ENCODE measurements around the gene S1PR4. TPM values are rescaled to one million over a fixed set of nuclear protein-coding genes. Genes with fewer than 3 reads are reported as not detected.
A peak's percentile ranks its signal among the peaks of the same experiment; 100 is the strongest.

Gene S1PR4
- total and polyA plus RNA-seq, 4 donors = 0.50 to 2.5 (median 1.6) TPM

GRCh38 chr19:3204646-3205275 is 26.2 kb downstream of the S1PR4 start:
- no peaks in the 10 kb centered on the region for H3K27me3 ChIP-seq (ENCODE audit: control insufficient read depth in 1 of 2, insufficient read depth in 2 of 2, low read length in 1 of 2)
- no peaks in the 10 kb centered on the region for H3K9me3 ChIP-seq (ENCODE audit: control insufficient read depth, low read length)
- no peak overlapping the region for H3K27ac ChIP-seq (ENCODE audit: low read depth in 1 of 2, low read length in 2 of 2)
- peaks cover 0 to 6% of the 10 kb centered on the region in 2 donors for H3K36me3 ChIP-seq (ENCODE audit: control insufficient read depth in 1 of 2, insufficient read depth in 2 of 2, low read length in 1 of 2)
- no peak overlapping the region for H3K4me3 ChIP-seq (ENCODE audit: low read length in 2 of 2)
- intact Hi-C loops (cut with DNase I) = no loop called here
- 94% methylated on average over 35 of the region's 35 CpGs for WGBS, 2 donors
- no peak for DNase-seq
- H3K4me1 ChIP-seq (ENCODE audit: control insufficient read depth in 1 of 2, insufficient read depth in 2 of 2, low read length in 2 of 2) = no peaks in the 10 kb centered on the region
- no peak for ATAC-seq (ENCODE audit: low FRiP score)

GRCh38 chr19:3206216-3206953 is 27.8 kb downstream of the S1PR4 start:
- no peak for ATAC-seq (ENCODE audit: low FRiP score)
- intact Hi-C loops (cut with DNase I) = no loop called here
- H3K36me3 ChIP-seq (ENCODE audit: control insufficient read depth in 1 of 2, insufficient read depth in 2 of 2, low read length in 1 of 2) = peaks cover 0 to 6% of the 10 kb centered on the region in 2 donors
- no peak overlapping the region for H3K4me3 ChIP-seq (ENCODE audit: low read length in 2 of 2)
- H3K4me1 ChIP-seq (ENCODE audit: control insufficient read depth in 1 of 2, insufficient read depth in 2 of 2, low read length in 2 of 2) = no peaks in the 10 kb centered on the region
- no peaks in the 10 kb centered on the region for H3K27me3 ChIP-seq (ENCODE audit: control insufficient read depth in 1 of 2, insufficient read depth in 2 of 2, low read length in 1 of 2)
- WGBS, 2 donors = 93 to 94% methylated on average over 28 of the region's 28 CpGs
- no peak overlapping the region for H3K27ac ChIP-seq (ENCODE audit: low read depth in 1 of 2, low read length in 2 of 2)
- no peaks in the 10 kb centered on the region for H3K9me3 ChIP-seq (ENCODE audit: control insufficient read depth, low read length)
- no peak for DNase-seq

GRCh38 chr19:3207461-3208242 is 29.1 kb downstream of the S1PR4 start:
- H3K27me3 ChIP-seq (ENCODE audit: control insufficient read depth in 1 of 2, insufficient read depth in 2 of 2, low read length in 1 of 2) = no peaks in the 10 kb centered on the region
- H3K4me1 ChIP-seq (ENCODE audit: control insufficient read depth in 1 of 2, insufficient read depth in 2 of 2, low read length in 2 of 2) = no peaks in the 10 kb centered on the region
- H3K27ac ChIP-seq (ENCODE audit: low read depth in 1 of 2, low read length in 2 of 2) = no peak overlapping the region
- no peaks in the 10 kb centered on the region for H3K9me3 ChIP-seq (ENCODE audit: control insufficient read depth, low read length)
- intact Hi-C loops (cut with DNase I) = no loop called here
- DNase-seq (peak in 1 of 2 donors; percentile 75), ATAC-seq (ENCODE audit: low FRiP score) (no peak)
- no peak overlapping the region for H3K4me3 ChIP-seq (ENCODE audit: low read length in 2 of 2)
- 86 to 90% methylated on average over 43 of the region's 43 CpGs for WGBS, 2 donors
- peaks cover 0 to 6% of the 10 kb centered on the region in 2 donors for H3K36me3 ChIP-seq (ENCODE audit: control insufficient read depth in 1 of 2, insufficient read depth in 2 of 2, low read length in 1 of 2)

GRCh38 chr19:3208317-3209207 is 30.0 kb downstream of the S1PR4 start:
- DNase-seq (no peak), ATAC-seq (ENCODE audit: low FRiP score) (no peak)
- no peak overlapping the region for H3K4me3 ChIP-seq (ENCODE audit: low read length in 2 of 2)
- H3K27me3 ChIP-seq (ENCODE audit: control insufficient read depth in 1 of 2, insufficient read depth in 2 of 2, low read length in 1 of 2) = no peaks in the 10 kb centered on the region
- no peaks in the 10 kb centered on the region for H3K9me3 ChIP-seq (ENCODE audit: control insufficient read depth, low read length)
- H3K36me3 ChIP-seq (ENCODE audit: control insufficient read depth in 1 of 2, insufficient read depth in 2 of 2, low read length in 1 of 2) = peaks cover 0 to 6% of the 10 kb centered on the region in 2 donors
- no peaks in the 10 kb centered on the region for H3K4me1 ChIP-seq (ENCODE audit: control insufficient read depth in 1 of 2, insufficient read depth in 2 of 2, low read length in 2 of 2)
- H3K27ac ChIP-seq (ENCODE audit: low read depth in 1 of 2, low read length in 2 of 2) = no peak overlapping the region
- 90% methylated on average over 32 to 33 of the region's 33 CpGs for WGBS, 2 donors
- intact Hi-C loops (cut with DNase I) = no loop called here

- no peaks in the 10 kb centered on the region for H3K27me3 ChIP-seq (ENCODE audit: control insufficient read depth in 1 of 2, insufficient read depth in 2 of 2, low read length in 1 of 2)
- H3K27ac ChIP-seq (ENCODE audit: low read depth in 1 of 2, low read length in 2 of 2) = no peak overlapping the region
- no peaks in the 10 kb centered on the region for H3K36me3 ChIP-seq (ENCODE audit: control insufficient read depth in 1 of 2, insufficient read depth in 2 of 2, low read length in 1 of 2)
- ATAC-seq (ENCODE audit: low FRiP score) = peak; percentile 59
- 41 to 43% methylated on average over 20 of the region's 20 CpGs for WGBS, 2 donors
- no peaks in the 10 kb centered on the region for H3K4me1 ChIP-seq (ENCODE audit: control insufficient read depth in 1 of 2, insufficient read depth in 2 of 2, low read length in 2 of 2)
- no peak overlapping the region for H3K4me3 ChIP-seq (ENCODE audit: low read length in 2 of 2)
- DNase-seq = peak in 1 of 2 donors; percentile 85
- H3K9me3 ChIP-seq (ENCODE audit: control insufficient read depth, low read length) = no peaks in the 10 kb centered on the region
- intact Hi-C loops (cut with DNase I) = no loop called here
Observed at GRCh38 chr19:3210347-3211017, 31.9 kb downstream of the S1PR4 start.

- Histone ChIP-seq H3K27ac (ENCODE audit: low read depth in 1 of 2, low read length in 2 of 2) (no peak overlapping the region), H3K9me3 (ENCODE audit: control insufficient read depth, low read length) (no peaks in the 10 kb centered on the region), H3K36me3 (ENCODE audit: control insufficient read depth in 1 of 2, insufficient read depth in 2 of 2, low read length in 1 of 2) (no peaks in the 10 kb centered on the region), H3K4me1 (ENCODE audit: control insufficient read depth in 1 of 2, insufficient read depth in 2 of 2, low read length in 2 of 2) (no peaks in the 10 kb centered on the region), H3K27me3 (ENCODE audit: control insufficient read depth in 1 of 2, insufficient read depth in 2 of 2, low read length in 1 of 2) (no peaks in the 10 kb centered on the region), H3K4me3 (ENCODE audit: low read length in 2 of 2) (no peak overlapping the region)
- WGBS, 2 donors = 44% methylated on average over 9 to 12 of the region's 12 CpGs
- DNase-seq = no peak
- intact Hi-C loops (cut with DNase I) = no loop called here
- ATAC-seq (ENCODE audit: low FRiP score) = no peak
Observed at GRCh38 chr19:3211191-3211590, 32.6 kb downstream of the S1PR4 start.

GRCh38 chr19:3213159-3213558 is 34.6 kb downstream of the S1PR4 start:
- intact Hi-C loops (cut with DNase I) = no loop called here
- ATAC-seq (ENCODE audit: low FRiP score) (no peak), DNase-seq (no peak)
- Histone ChIP-seq H3K4me1 (ENCODE audit: control insufficient read depth in 1 of 2, insufficient read depth in 2 of 2, low read length in 2 of 2) (no peaks in the 10 kb centered on the region), H3K27me3 (ENCODE audit: control insufficient read depth in 1 of 2, insufficient read depth in 2 of 2, low read length in 1 of 2) (no peaks in the 10 kb centered on the region), H3K36me3 (ENCODE audit: control insufficient read depth in 1 of 2, insufficient read depth in 2 of 2, low read length in 1 of 2) (no peaks in the 10 kb centered on the region), H3K9me3 (ENCODE audit: control insufficient read depth, low read length) (no peaks in the 10 kb centered on the region), H3K27ac (ENCODE audit: low read depth in 1 of 2, low read length in 2 of 2) (no peak overlapping the region), H3K4me3 (ENCODE audit: low read length in 2 of 2) (no peak overlapping the region)
- WGBS, 2 donors = 93 to 94% methylated on average over 7 of the region's 7 CpGs

GRCh38 chr19:3216874-3217273 is 38.3 kb downstream of the S1PR4 start:
- H3K9me3 ChIP-seq (ENCODE audit: control insufficient read depth, low read length) = no peaks in the 10 kb centered on the region
- WGBS, 2 donors = 87 to 94% methylated on average over 5 of the region's 5 CpGs
- no peak overlapping the region for H3K4me3 ChIP-seq (ENCODE audit: low read length in 2 of 2)
- H3K27ac ChIP-seq (ENCODE audit: low read depth in 1 of 2, low read length in 2 of 2) = no peak overlapping the region
- H3K27me3 ChIP-seq (ENCODE audit: control insufficient read depth in 1 of 2, insufficient read depth in 2 of 2, low read length in 1 of 2) = no peaks in the 10 kb centered on the region
- H3K4me1 ChIP-seq (ENCODE audit: control insufficient read depth in 1 of 2, insufficient read depth in 2 of 2, low read length in 2 of 2) = no peaks in the 10 kb centered on the region
- DNase-seq (no peak), ATAC-seq (ENCODE audit: low FRiP score) (no peak)
- no peaks in the 10 kb centered on the region for H3K36me3 ChIP-seq (ENCODE audit: control insufficient read depth in 1 of 2, insufficient read depth in 2 of 2, low read length in 1 of 2)
- intact Hi-C loops (cut with DNase I) = no loop called here

All from aorta (tissue), 5 donors.